K562 (cell line): ENCODE measurements around the gene ACADL. TPM values are rescaled to one million over a fixed set of nuclear protein-coding genes. Genes with fewer than 3 reads are reported as not detected.

Source experiments
- ATAC-seq: fragments of 200-7000 bp; cut with Tn5 transposase; 3 replicates; pipeline ENCODE4 v1.9.1; 2020; ENCODE audit warnings: moderate library complexity
- BruUV-seq: library from RNA; stranded (reverse); fragments of 400-500 nt; replicated peaks from 2 replicates; lab custom pipeline; 2021; lab: Mats Ljungman, UMichigan
- CTCF ChIA-PET: fragments of 300-600 bp; formaldehyde crosslinking; extraction: SDS; loops from one replicate; lab custom pipeline; 2021; ENCODE audit warnings: low intra/inter-chr PET ratio; lab: Yijun Ruan, JAX
- POLR2A ChIA-PET: fragments of 300-600, 350-650 bp; sonication (Branson Sonifier 250); formaldehyde crosslinking; extraction: SDS; loops from one replicate; lab custom pipeline; 2021; ENCODE audit warnings: antibody characterized with exemption, inconsistent platforms; lab: Yijun Ruan, JAX
- DNase-seq, 4 experiments: peaks; one replicate each; pipeline versions ENCODE4 v3.0.0 to v3.0.0-alpha.2; 2011 to 2018; ENCODE audit warnings: low spot score in 3 of 4, mixed read lengths in 3 of 4; ENCODE audit errors: extremely low read depth in 1 of 4
- FAIRE-seq: peaks from 2 replicates; lab custom pipeline; 2011; peaks lifted over from hg19 to GRCh38; lab: Jason Lieb, UNC
- H2AFZ ChIP-seq: 2 replicates; pipeline ENCODE4 v1.6.0; 2011; ENCODE audit warnings: low read depth, low read length, control low read depth, inconsistent platforms
- H3K27ac ChIP-seq: fragments of 200-600 bp; 3 replicates; pipeline ENCODE4 v1.8.0; 2011; ENCODE audit warnings: low read depth, mild to moderate bottlenecking, control low read depth, inconsistent platforms, low read length, moderate library complexity, mixed read lengths; ENCODE audit errors: extremely low read depth
- H3K27me3 ChIP-seq, 2 experiments: fragments of 300-600 bp in 1 of 2; 2 replicates in 1 of 2; 3 replicates in 1 of 2; pipeline versions ENCODE4 v1.6.0 to v1.8.0; 2011; ENCODE audit warnings: inconsistent platforms in 2 of 2, low read length in 2 of 2, mild to moderate bottlenecking in 1 of 2, mixed read lengths in 1 of 2, moderate library complexity in 1 of 2; ENCODE audit not compliant: control insufficient read depth in 2 of 2, insufficient read depth in 2 of 2
- H3K36me3 ChIP-seq: fragments of 300-600 bp; 3 replicates; pipeline ENCODE4 v1.8.0; 2011; ENCODE audit warnings: mild to moderate bottlenecking, low read length, inconsistent platforms; ENCODE audit not compliant: control insufficient read depth, insufficient read depth
- H3K4me1 ChIP-seq, 2 experiments: fragments of 200-600 bp in 1 of 2; replicated peaks in 1 of 2; 2 replicates in 1 of 2; 3 replicates in 1 of 2; pipeline versions ENCODE4 v1.5.1 to v1.8.0; 2011; ENCODE audit warnings: inconsistent platforms in 2 of 2, low read length in 2 of 2, mild to moderate bottlenecking in 1 of 2, mixed read lengths in 1 of 2, moderate library complexity in 1 of 2; ENCODE audit not compliant: control insufficient read depth in 2 of 2, insufficient read depth in 2 of 2
- H3K4me2 ChIP-seq: 2 replicates; pipeline ENCODE4 v1.6.1; 2011; ENCODE audit warnings: low read length, control low read depth, inconsistent platforms, mixed read lengths; ENCODE audit not compliant: insufficient read depth
- H3K4me3 ChIP-seq: fragments of 200-600 bp; sonication (generic), shearing (Covaris generic); 2 replicates; pipeline ENCODE4 v1.5.1; 2016; ENCODE audit warnings: control low read depth, inconsistent platforms
- H3K79me2 ChIP-seq: fragments of 200-600 bp; 3 replicates; pipeline ENCODE4 v1.8.0; 2011; ENCODE audit warnings: low read length, inconsistent platforms; ENCODE audit not compliant: control insufficient read depth, insufficient read depth
- H3K9ac ChIP-seq, 2 experiments: 2 replicates each; pipeline versions ENCODE4 v1.6.0 to v1.6.1; 2011; ENCODE audit warnings: low read depth in 2 of 2, low read length in 2 of 2, control low read depth in 1 of 2, inconsistent platforms in 1 of 2, mild to moderate bottlenecking in 1 of 2, mixed read lengths in 1 of 2; ENCODE audit not compliant: insufficient read depth in 1 of 2
- H3K9me1 ChIP-seq: one replicate; pipeline ENCODE4 v1.6.0; 2011; ENCODE audit warnings: inconsistent platforms, mild to moderate bottlenecking, low read length, moderate library complexity; ENCODE audit not compliant: control insufficient read depth, insufficient read depth
- H3K9me3 ChIP-seq: replicated peaks from 2 replicates; pipeline ENCODE4 v1.5.1; 2011; ENCODE audit warnings: low read depth, low read length, inconsistent platforms; ENCODE audit not compliant: control insufficient read depth, insufficient read depth
- H4K20me1 ChIP-seq: replicated peaks from 2 replicates; pipeline ENCODE4 v1.6.1; 2011; ENCODE audit warnings: low read length, inconsistent platforms, mixed read lengths; ENCODE audit not compliant: control insufficient read depth, insufficient read depth
- BRF1 ChIP-seq: IDR thresholded peaks from 3 replicates; pipeline ENCODE4 v1.6.1; 2011; ENCODE audit warnings: borderline replicate concordance, mild to moderate bottlenecking; ENCODE audit not compliant: insufficient read length; ENCODE audit errors: extremely low read depth
- CHAMP1 ChIP-seq: fragments of 450-650 bp; IDR thresholded peaks from 2 replicates; pipeline ENCODE4 v1.6.1; 2016; ENCODE audit warnings: mild to moderate bottlenecking
- ETV1 ChIP-seq: fragments of 450-650 bp; conservative IDR thresholded peaks from 2 replicates; pipeline ENCODE4 v1.6.1; 2016; ENCODE audit warnings: missing genetic modification characterization, control low read depth, low read depth, missing compliant biosample characterization
- MTF1 ChIP-seq: fragments of 250-450 bp; sonication (Bioruptor Pico); IDR thresholded peaks from 2 replicates; pipeline ENCODE4 v1.9.0; 2021; ENCODE audit warnings: moderate library complexity, mild to moderate bottlenecking, inconsistent platforms, borderline replicate concordance
- NCOA1 ChIP-seq: fragments of 450-650 bp; IDR thresholded peaks from 2 replicates; pipeline ENCODE4 v1.6.1; 2016; ENCODE audit warnings: low read depth
- SMAD2 ChIP-seq: fragments of 150-350 bp; IDR thresholded peaks from 2 replicates; pipeline ENCODE4 v1.6.1; 2014; ENCODE audit warnings: low read depth, mild to moderate bottlenecking, low read length
- TEAD2 ChIP-seq: fragments of 450-650 bp; IDR thresholded peaks from 2 replicates; pipeline ENCODE4 v1.6.1; 2016; ENCODE audit warnings: missing genetic modification characterization, control low read depth, missing compliant biosample characterization
- ZNF146 ChIP-seq: IDR thresholded peaks from one replicate; pipeline ENCODE4 v1.6.1; 2018; ENCODE audit warnings: missing compliant biosample characterization; ENCODE audit not compliant: unreplicated experiment
- ZNF778 ChIP-seq: fragments of 450-650 bp; formaldehyde crosslinking; IDR thresholded peaks from 2 replicates; pipeline ENCODE4 v1.4.0; 2020; ENCODE audit warnings: mild to moderate bottlenecking, moderate library complexity
- ZNF79 ChIP-seq: fragments of 250-450 bp; sonication (Bioruptor Pico); IDR thresholded peaks from 2 replicates; pipeline ENCODE4 v1.4.0; 2020; ENCODE audit warnings: low read depth, mild to moderate bottlenecking, moderate library complexity
- WGBS: fragments of 100-300 bp; shearing (Covaris generic); methylation state at CpG from one replicate; pipeline ENCODE4 v1.1.6; 2016; ENCODE audit warnings: low coverage, mixed read lengths; ENCODE audit not compliant: insufficient coverage; ENCODE audit errors: missing lambda C conversion rate; 5-methylcytosine and 5-hydroxymethylcytosine counted together
- in situ Hi-C: fragments of 300-500 bp; cut with MboI; formaldehyde crosslinking; loops from 4 replicates; pipeline ENCODE4 v1.15.0; 2018; ENCODE audit warnings: inconsistent platforms, mixed read lengths
- intact Hi-C: fragments of 100-400 bp; cut with micrococcal nuclease; formaldehyde crosslinking; loops from 2 replicates; pipeline ENCODE4 v1.14.2; 2022
- polyA plus RNA-seq, 8 experiments: library from polyadenylated mRNA; depleted of rRNA in 4 of 8; stranded (reverse) in 5 of 8; unstranded in 3 of 8; fragments of >200 nt; fragmentation: Nextera tagmentation in 2 of 8; fragmentation: Illumina TruSeq in 1 of 8; extraction: Ambion mirVana in 2 of 8; extraction: Trizol in 1 of 8; gene quantifications; 2 replicates each; pipeline versions ENCODE4 v1.2.1 to v1.2.3, GENCODE V29; 2011 to 2014; ENCODE audit warnings: inconsistent platforms in 1 of 8, missing spikeins in 1 of 8
- total RNA-seq, 7 experiments: library from RNA; depleted of rRNA in 6 of 7; stranded (reverse); fragments of >200 nt in 6 of 7; fragmentation: Illumina TruSeq in 2 of 7; extraction: Trizol in 2 of 7; gene quantifications; 2 replicates each; pipeline versions ENCODE4 v1.2.1 to v1.2.3, GENCODE V29; 2011 to 2021; ENCODE audit warnings: low replicate concordance in 1 of 7
- TF ChIP-seq, protein P1 (sequence below), 2 experiments: fragments of 150-350 bp in 1 of 2; IDR thresholded peaks; 2 replicates each; pipeline ENCODE4 v1.6.1; 2012 to 2016; ENCODE audit warnings: low read depth in 2 of 2, low read length in 2 of 2, mild to moderate bottlenecking in 1 of 2, moderate library complexity in 1 of 2
- TF ChIP-seq, protein P2 (sequence below): IDR thresholded peaks from 2 replicates; pipeline ENCODE4 v1.6.1; 2011; ENCODE audit not compliant: insufficient read length; ENCODE audit errors: extremely low read depth
- TF ChIP-seq, protein P3 (sequence below): sonication (generic); formaldehyde crosslinking; IDR thresholded peaks from 2 replicates; pipeline ENCODE4 v1.8.0; 2022; ENCODE audit warnings: mild to moderate bottlenecking, missing genetic modification reagents, borderline replicate concordance

Gene ACADL
- total and polyA plus RNA-seq, 9 of the 15 experiments (the other 6 are each of a cell fraction or from before 2014, with no cell fraction given): 0.07 TPM; not detected in 8

GRCh38 chr2:210207929-210208328, 17.3 kb downstream of the ACADL start (continued):
- TF ChIP-seq, protein P1, sequence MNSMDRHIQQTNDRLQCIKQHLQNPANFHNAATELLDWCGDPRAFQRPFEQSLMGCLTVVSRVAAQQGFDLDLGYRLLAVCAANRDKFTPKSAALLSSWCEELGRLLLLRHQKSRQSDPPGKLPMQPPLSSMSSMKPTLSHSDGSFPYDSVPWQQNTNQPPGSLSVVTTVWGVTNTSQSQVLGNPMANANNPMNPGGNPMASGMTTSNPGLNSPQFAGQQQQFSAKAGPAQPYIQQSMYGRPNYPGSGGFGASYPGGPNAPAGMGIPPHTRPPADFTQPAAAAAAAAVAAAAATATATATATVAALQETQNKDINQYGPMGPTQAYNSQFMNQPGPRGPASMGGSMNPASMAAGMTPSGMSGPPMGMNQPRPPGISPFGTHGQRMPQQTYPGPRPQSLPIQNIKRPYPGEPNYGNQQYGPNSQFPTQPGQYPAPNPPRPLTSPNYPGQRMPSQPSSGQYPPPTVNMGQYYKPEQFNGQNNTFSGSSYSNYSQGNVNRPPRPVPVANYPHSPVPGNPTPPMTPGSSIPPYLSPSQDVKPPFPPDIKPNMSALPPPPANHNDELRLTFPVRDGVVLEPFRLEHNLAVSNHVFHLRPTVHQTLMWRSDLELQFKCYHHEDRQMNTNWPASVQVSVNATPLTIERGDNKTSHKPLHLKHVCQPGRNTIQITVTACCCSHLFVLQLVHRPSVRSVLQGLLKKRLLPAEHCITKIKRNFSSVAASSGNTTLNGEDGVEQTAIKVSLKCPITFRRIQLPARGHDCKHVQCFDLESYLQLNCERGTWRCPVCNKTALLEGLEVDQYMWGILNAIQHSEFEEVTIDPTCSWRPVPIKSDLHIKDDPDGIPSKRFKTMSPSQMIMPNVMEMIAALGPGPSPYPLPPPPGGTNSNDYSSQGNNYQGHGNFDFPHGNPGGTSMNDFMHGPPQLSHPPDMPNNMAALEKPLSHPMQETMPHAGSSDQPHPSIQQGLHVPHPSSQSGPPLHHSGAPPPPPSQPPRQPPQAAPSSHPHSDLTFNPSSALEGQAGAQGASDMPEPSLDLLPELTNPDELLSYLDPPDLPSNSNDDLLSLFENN (IDR thresholded peaks at IDR 0.05; ENCODE audit: low read depth in 2 of 2, low read length in 2 of 2): no peak
- TF ChIP-seq, protein P2, sequence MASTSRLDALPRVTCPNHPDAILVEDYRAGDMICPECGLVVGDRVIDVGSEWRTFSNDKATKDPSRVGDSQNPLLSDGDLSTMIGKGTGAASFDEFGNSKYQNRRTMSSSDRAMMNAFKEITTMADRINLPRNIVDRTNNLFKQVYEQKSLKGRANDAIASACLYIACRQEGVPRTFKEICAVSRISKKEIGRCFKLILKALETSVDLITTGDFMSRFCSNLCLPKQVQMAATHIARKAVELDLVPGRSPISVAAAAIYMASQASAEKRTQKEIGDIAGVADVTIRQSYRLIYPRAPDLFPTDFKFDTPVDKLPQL: no peak
- TF ChIP-seq MTF1: no peak

DNA sequence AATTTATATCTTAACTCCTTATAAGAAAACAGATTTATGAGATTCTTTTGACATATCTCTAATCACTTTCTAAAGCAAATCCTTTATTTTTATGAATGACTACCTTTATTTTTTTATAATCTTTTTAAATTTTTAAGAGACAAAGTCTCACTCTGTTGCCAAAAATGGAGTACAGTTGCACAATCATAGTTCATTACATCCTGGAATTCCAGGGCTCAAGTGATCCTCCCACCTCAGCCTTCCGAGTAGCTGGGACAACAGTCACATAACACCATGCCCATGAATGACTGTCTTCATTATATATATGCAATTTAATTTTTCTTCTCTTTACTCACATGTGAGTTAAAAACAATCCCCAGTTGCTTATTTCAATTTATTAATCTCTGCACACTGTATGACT, 21.7 kb downstream of the ACADL start:
- Histone ChIP-seq H2AFZ (no peak overlapping the region), H3K27ac (no peak overlapping the region), H3K9me3 (no peaks in the 10 kb centered on the region), H3K9ac (no peak overlapping the region), H3K27me3 (no peaks in the 10 kb centered on the region), H4K20me1 (no peaks in the 10 kb centered on the region), H3K36me3 (no peaks in the 10 kb centered on the region), H3K9me1 (no peaks in the 10 kb centered on the region), H3K4me2 (no peak overlapping the region), H3K79me2 (no peaks in the 10 kb centered on the region), H3K4me1 (no peaks in the 10 kb centered on the region), H3K4me3 (no peak overlapping the region)
- intact Hi-C loops: no loop called here
- ATAC-seq (no peak), DNase-seq (no peak), FAIRE-seq (no peak)
- WGBS: 0% methylated on average over 1 of the region's 1 CpG
- CTCF ChIA-PET: no interaction called here
- BruUV-seq: no TSS peak
- in situ Hi-C loops: loop anchor here (25.0 kb wide), 1 partner anchor 866 kb away; no protein-coding TSS in a partner anchor
- POLR2A ChIA-PET: no interaction called here
- no peak for TF ChIP-seq ZNF778 (CRISPR knock-in tag)
- no peak for TF ChIP-seq CHAMP1
- TF ChIP-seq ETV1 (tag): no peak
- no peak for TF ChIP-seq NCOA1
- no peak for TF ChIP-seq ZNF146 (CRISPR knock-in tag)
- no peak for TF ChIP-seq ZNF79
- TF ChIP-seq BRF1: no peak
- TF ChIP-seq, protein P3, sequence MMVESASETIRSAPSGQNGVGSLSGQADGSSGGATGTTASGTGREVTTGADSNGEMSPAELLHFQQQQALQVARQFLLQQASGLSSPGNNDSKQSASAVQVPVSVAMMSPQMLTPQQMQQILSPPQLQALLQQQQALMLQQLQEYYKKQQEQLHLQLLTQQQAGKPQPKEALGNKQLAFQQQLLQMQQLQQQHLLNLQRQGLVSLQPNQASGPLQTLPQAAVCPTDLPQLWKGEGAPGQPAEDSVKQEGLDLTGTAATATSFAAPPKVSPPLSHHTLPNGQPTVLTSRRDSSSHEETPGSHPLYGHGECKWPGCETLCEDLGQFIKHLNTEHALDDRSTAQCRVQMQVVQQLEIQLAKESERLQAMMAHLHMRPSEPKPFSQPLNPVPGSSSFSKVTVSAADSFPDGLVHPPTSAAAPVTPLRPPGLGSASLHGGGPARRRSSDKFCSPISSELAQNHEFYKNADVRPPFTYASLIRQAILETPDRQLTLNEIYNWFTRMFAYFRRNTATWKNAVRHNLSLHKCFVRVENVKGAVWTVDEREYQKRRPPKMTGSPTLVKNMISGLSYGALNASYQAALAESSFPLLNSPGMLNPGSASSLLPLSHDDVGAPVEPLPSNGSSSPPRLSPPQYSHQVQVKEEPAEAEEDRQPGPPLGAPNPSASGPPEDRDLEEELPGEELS: no peak
- TF ChIP-seq SMAD2: no peak
- no peak for TF ChIP-seq TEAD2 (tag)
